ENCODE measurements around the gene SLC38A8. TPM values are rescaled to one million over a fixed set of nuclear protein-coding genes. Genes with fewer than 3 reads are reported as not detected.

SLC38A8 gene
- total and polyA plus RNA-seq, 4 donors = 1.2 TPM; not detected in 3

GRCh38 chr16:84018710-84019109, 23.9 kb downstream of the SLC38A8 start:
- Histone ChIP-seq H3K27me3 (ENCODE audit: control insufficient read depth in 3 of 3, insufficient read depth in 3 of 3, low read length in 2 of 3) (no peaks in the 10 kb centered on the region), H3K36me3 (ENCODE audit: control insufficient read depth in 4 of 4, insufficient read depth in 4 of 4, low read length in 4 of 4) (no peaks in the 10 kb centered on the region), H3K9me3 (ENCODE audit: control insufficient read depth in 4 of 4, insufficient read depth in 3 of 4, low read length in 3 of 4) (peaks cover 0 to 9% (median 3%) of the 10 kb centered on the region in 4 donors), H3K4me1 (ENCODE audit: control insufficient read depth in 5 of 5, insufficient read depth in 5 of 5, low read length in 5 of 5) (no peaks in the 10 kb centered on the region), H3K27ac (ENCODE audit: low read depth in 1 of 2, low read length in 1 of 2) (no peak overlapping the region), H3K4me3 (no peak overlapping the region), H3K9ac (ENCODE audit: insufficient read depth in 1 of 2, low read length in 2 of 2) (no peak overlapping the region)
- no peak for ATAC-seq (ENCODE audit: insufficient read depth, low FRiP score)
- 90 to 94% methylated on average over 4 of the region's 4 CpGs for WGBS, 2 donors
- no peak for DNase-seq
- TF ChIP-seq, protein P1, sequence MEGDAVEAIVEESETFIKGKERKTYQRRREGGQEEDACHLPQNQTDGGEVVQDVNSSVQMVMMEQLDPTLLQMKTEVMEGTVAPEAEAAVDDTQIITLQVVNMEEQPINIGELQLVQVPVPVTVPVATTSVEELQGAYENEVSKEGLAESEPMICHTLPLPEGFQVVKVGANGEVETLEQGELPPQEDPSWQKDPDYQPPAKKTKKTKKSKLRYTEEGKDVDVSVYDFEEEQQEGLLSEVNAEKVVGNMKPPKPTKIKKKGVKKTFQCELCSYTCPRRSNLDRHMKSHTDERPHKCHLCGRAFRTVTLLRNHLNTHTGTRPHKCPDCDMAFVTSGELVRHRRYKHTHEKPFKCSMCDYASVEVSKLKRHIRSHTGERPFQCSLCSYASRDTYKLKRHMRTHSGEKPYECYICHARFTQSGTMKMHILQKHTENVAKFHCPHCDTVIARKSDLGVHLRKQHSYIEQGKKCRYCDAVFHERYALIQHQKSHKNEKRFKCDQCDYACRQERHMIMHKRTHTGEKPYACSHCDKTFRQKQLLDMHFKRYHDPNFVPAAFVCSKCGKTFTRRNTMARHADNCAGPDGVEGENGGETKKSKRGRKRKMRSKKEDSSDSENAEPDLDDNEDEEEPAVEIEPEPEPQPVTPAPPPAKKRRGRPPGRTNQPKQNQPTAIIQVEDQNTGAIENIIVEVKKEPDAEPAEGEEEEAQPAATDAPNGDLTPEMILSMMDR (IDR thresholded peaks at IDR 0.05; ENCODE audit: control extremely low read depth, extremely low read depth) = no peak

GRCh38 chr16:84016477-84016876, 26.1 kb downstream of the SLC38A8 start:
- TF ChIP-seq, protein P1 (IDR thresholded peaks at IDR 0.05; ENCODE audit: control extremely low read depth, extremely low read depth) = no peak
- H3K9me3 ChIP-seq (ENCODE audit: control insufficient read depth in 4 of 4, insufficient read depth in 3 of 4, low read length in 3 of 4) = peaks cover 0 to 8% (median under 1%) of the 10 kb centered on the region in 4 donors
- no peaks in the 10 kb centered on the region for H3K27me3 ChIP-seq (ENCODE audit: control insufficient read depth in 3 of 3, insufficient read depth in 3 of 3, low read length in 2 of 3)
- ATAC-seq (ENCODE audit: insufficient read depth, low FRiP score) (no peak), DNase-seq (no peak)
- WGBS, 2 donors = 92 to 97% methylated on average over 12 of the region's 12 CpGs
- no peak overlapping the region for H3K9ac ChIP-seq (ENCODE audit: insufficient read depth in 1 of 2, low read length in 2 of 2)
- no peaks in the 10 kb centered on the region for H3K4me1 ChIP-seq (ENCODE audit: control insufficient read depth in 5 of 5, insufficient read depth in 5 of 5, low read length in 5 of 5)
- H3K36me3 ChIP-seq (ENCODE audit: control insufficient read depth in 4 of 4, insufficient read depth in 4 of 4, low read length in 4 of 4) = no peaks in the 10 kb centered on the region
- H3K27ac ChIP-seq (ENCODE audit: low read depth in 1 of 2, low read length in 1 of 2) = no peak overlapping the region
- no peak overlapping the region for H3K4me3 ChIP-seq

DNA sequence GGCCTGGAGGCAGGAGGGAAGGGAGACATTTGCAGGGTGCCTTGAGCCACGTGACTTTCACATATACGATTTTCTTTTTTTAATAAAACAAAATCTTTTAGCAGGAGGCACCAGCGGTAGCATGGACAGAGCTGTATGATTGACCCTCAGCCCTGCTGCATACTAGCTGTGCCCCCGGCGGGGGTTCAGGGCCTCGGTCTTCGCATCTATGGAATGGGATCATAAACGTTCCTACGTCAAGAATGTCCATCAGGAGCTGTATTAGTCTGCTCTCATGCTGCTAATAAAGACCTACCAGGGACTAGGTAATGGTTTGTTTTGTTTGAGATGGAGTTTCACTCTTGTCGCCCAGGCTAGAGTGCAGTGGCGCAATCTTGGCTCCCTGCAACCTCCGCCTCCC, 27.2 kb downstream of the SLC38A8 start:
- ATAC-seq (ENCODE audit: insufficient read depth, low FRiP score) = no peak
- WGBS, 2 donors = 82 to 85% methylated on average over 12 of the region's 12 CpGs
- Histone ChIP-seq H3K4me1 (ENCODE audit: control insufficient read depth in 5 of 5, insufficient read depth in 5 of 5, low read length in 5 of 5) (no peaks in the 10 kb centered on the region), H3K36me3 (ENCODE audit: control insufficient read depth in 4 of 4, insufficient read depth in 4 of 4, low read length in 4 of 4) (no peaks in the 10 kb centered on the region), H3K9me3 (ENCODE audit: control insufficient read depth in 4 of 4, insufficient read depth in 3 of 4, low read length in 3 of 4) (peaks cover 0 to 4% (median 0%) of the 10 kb centered on the region in 4 donors), H3K27me3 (ENCODE audit: control insufficient read depth in 3 of 3, insufficient read depth in 3 of 3, low read length in 2 of 3) (no peaks in the 10 kb centered on the region), H3K4me3 (no peak overlapping the region), H3K9ac (ENCODE audit: insufficient read depth in 1 of 2, low read length in 2 of 2) (no peak overlapping the region), H3K27ac (ENCODE audit: low read depth in 1 of 2, low read length in 1 of 2) (no peak overlapping the region)
- TF ChIP-seq, protein P1 (IDR thresholded peaks at IDR 0.05; ENCODE audit: control extremely low read depth, extremely low read depth) = no peak
- DNase-seq = no peak

All from lung (tissue), 12 donors.